GM10248 (cell line): Measurements from ENCODE around the gene SNORC.

ENCODE experiments used
- CTCF ChIA-PET: fragments of 300-600 bp; sonication (Branson Sonifier 250); formaldehyde crosslinking; extraction: SDS; loops from one replicate; lab custom pipeline; 2021; ENCODE audit warnings: antibody characterized with exemption; lab: Yijun Ruan, JAX
- POLR2A ChIA-PET: fragments of 350-650 bp; sonication (Branson Sonifier 250); formaldehyde crosslinking; extraction: SDS; loops from one replicate; lab custom pipeline; 2020; ENCODE audit warnings: antibody characterized with exemption; lab: Yijun Ruan, JAX
- DNase-seq: peaks from one replicate; pipeline ENCODE4 v3.0.0; 2012; ENCODE audit errors: extremely low spot score
- TF ChIP-seq, protein P1 (sequence below): IDR thresholded peaks from 2 replicates; pipeline ENCODE4 v1.5.1; 2012; ENCODE audit warnings: mild to moderate bottlenecking, low read depth; ENCODE audit errors: extremely low read depth, missing control alignments, control extremely low read depth

The SNORC gene

DNA sequence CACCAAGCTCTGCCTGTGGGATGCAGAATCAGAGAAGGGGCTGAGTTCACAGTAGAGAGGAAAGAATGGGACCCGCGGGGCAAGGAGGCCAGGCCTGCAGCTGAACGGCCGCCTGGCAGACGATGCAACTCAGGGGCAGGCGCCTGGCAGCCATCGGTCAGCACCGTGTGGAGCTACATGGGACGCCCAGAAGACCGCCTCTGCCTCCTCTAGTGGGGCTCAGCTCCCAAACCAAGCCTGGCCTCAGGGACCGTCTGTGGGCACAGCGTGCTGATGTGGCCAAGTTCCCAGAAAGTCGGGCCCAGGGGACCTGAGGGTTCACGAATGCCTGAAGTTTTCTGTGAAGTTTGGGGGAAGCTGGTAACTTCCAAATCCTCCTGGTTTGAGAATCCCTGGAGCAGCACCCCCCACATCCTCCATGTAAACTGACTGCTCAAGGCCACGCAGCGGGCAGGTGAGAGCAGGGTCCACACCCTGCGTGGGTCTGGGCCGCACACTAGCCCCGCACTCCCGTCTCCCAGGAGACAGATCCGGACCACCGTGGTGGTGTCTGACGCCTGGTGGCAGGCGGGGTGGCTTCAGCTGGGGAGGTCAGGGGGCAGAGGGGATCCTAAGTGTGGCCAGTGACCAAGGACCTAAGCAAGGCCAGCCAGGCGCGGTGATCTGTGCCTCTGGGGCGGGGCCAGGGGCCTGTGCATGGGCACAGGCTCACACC, 14.6 kb downstream of the SNORC start:
- no peak for DNase-seq
- POLR2A ChIA-PET, result interaction anchor here (0.6 kb wide), 1 partner anchor 299 kb away, joined by 3 read pairs; no protein-coding TSS in a partner anchor
- TF ChIP-seq, protein P1, sequence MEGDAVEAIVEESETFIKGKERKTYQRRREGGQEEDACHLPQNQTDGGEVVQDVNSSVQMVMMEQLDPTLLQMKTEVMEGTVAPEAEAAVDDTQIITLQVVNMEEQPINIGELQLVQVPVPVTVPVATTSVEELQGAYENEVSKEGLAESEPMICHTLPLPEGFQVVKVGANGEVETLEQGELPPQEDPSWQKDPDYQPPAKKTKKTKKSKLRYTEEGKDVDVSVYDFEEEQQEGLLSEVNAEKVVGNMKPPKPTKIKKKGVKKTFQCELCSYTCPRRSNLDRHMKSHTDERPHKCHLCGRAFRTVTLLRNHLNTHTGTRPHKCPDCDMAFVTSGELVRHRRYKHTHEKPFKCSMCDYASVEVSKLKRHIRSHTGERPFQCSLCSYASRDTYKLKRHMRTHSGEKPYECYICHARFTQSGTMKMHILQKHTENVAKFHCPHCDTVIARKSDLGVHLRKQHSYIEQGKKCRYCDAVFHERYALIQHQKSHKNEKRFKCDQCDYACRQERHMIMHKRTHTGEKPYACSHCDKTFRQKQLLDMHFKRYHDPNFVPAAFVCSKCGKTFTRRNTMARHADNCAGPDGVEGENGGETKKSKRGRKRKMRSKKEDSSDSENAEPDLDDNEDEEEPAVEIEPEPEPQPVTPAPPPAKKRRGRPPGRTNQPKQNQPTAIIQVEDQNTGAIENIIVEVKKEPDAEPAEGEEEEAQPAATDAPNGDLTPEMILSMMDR, result no peak
- CTCF ChIA-PET, result interaction anchor here (1.0 to 1.8 kb wide), 2 partner anchors 18 to 32 kb away, joined by 3 to 5 read pairs; no protein-coding TSS in a partner anchor

GRCh38 chr2:232885264-232885961, 15.3 kb downstream of the SNORC start:
- TF ChIP-seq, protein P1, result no peak
- ChIA-PET POLR2A (no interaction called here), CTCF (interaction anchor here (1.0 to 2.2 kb wide), 3 partner anchors 18 to 168 kb away, joined by 3 to 5 read pairs (median 5); no protein-coding TSS in a partner anchor)
- DNase-seq, result no peak

DNA sequence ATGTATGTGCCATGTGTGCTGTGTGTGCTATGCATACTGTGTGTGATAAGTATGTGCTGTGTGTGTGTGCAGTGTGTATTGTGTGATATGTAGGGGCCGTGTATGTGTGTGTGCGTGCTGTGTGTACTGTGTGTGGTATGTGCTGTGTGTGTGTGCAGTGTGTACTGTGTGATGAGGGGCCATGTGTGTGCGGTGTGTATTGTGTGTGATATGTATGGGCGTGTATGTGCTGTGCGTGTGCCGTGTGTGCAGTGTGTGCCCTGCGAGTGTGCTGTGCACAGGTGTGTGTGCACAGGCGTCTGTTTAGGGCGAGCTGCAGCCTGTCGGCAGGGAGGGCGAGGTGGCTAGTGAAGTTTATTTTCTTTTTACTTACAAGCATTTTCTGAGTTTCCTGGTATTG, 16.1 kb downstream of the SNORC start:
- CTCF ChIA-PET, result interaction anchor here (2.2 kb wide), 1 partner anchor 167 kb away, joined by 5 read pairs; no protein-coding TSS in a partner anchor
- TF ChIP-seq, protein P1, result no peak
- POLR2A ChIA-PET, result interaction anchor here (0.6 kb wide), 1 partner anchor 1790 kb away, joined by 3 read pairs; no protein-coding TSS in a partner anchor
- DNase-seq, result no peak

DNA sequence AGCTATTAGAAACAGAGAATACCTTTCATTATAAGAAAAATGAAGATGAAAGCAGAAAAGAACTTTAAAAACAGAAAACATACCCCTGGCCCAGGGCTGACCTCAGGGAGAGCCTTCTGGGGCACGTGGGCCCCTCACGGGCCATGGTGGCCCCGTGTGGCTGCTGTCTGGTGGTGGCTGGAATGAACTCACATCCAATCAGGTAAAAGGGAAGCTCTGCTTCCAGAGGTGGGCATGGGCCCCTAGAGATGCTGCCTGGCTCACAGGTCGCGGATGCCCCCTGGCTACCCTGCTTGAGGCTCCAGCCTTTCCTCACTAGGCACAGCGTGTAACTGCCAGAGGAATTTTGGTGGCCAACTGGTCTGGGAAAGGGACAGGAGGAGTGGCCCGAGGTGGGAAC, 16.6 kb downstream of the SNORC start:
- ChIA-PET CTCF (interaction anchor here (0.7 to 2.2 kb wide), 2 partner anchors 142 to 167 kb away, joined by 3 to 5 read pairs; no protein-coding TSS in a partner anchor), POLR2A (interaction anchor here (0.6 kb wide), 1 partner anchor 1790 kb away, joined by 3 read pairs; no protein-coding TSS in a partner anchor)
- TF ChIP-seq, protein P1, result no peak
- DNase-seq, result no peak

GRCh38 chr2:232887171-232887850, 17.2 kb downstream of the SNORC start:
- ChIA-PET CTCF (interaction anchor here (0.7 to 2.2 kb wide), 2 partner anchors 141 to 166 kb away, joined by 3 to 5 read pairs; no protein-coding TSS in a partner anchor), POLR2A (no interaction called here)

More at GRCh38 chr2:232887171-232887850, 17.2 kb downstream of the SNORC start:
- TF ChIP-seq, protein P1, result no peak
- DNase-seq, result no peak
